Calu3 (cell line): ENCODE data around the gene SPTBN1. TPM values are rescaled to one million over a fixed set of nuclear protein-coding genes. Genes with fewer than 3 reads are reported as not detected.

Experiments used
- BruUV-seq: library from RNA; stranded (reverse); fragments of 400-500 nt; replicated peaks from 2 replicates; lab custom pipeline; 2021; lab: Mats Ljungman, UMichigan
- CTCF ChIA-PET: fragments of 300-600 bp; sonication (Branson Sonifier 250); formaldehyde crosslinking; loops from one replicate; lab custom pipeline; 2022; ENCODE audit warnings: antibody characterized with exemption; lab: Charles Lee
- DNase-seq: peaks from one replicate; pipeline ENCODE4 v3.0.0; 2022
- H3K27ac Mint-ChIP-seq: one replicate; pipeline ENCODE4 v1.8.0; 2022; ENCODE audit warnings: mixed read lengths; ENCODE audit not compliant: unreplicated experiment
- H3K27me3 Mint-ChIP-seq: one replicate; pipeline ENCODE4 v1.8.0; 2022; ENCODE audit warnings: mixed read lengths; ENCODE audit not compliant: unreplicated experiment
- H3K36me3 Mint-ChIP-seq: one replicate; pipeline ENCODE4 v1.8.0; 2022; ENCODE audit warnings: mild to moderate bottlenecking, moderate library complexity, mixed read lengths; ENCODE audit not compliant: insufficient read depth, unreplicated experiment
- H3K4me1 Mint-ChIP-seq: one replicate; pipeline ENCODE4 v1.8.0; 2022; ENCODE audit warnings: mild to moderate bottlenecking, low read depth, mixed read lengths; ENCODE audit not compliant: unreplicated experiment
- H3K4me3 Mint-ChIP-seq: one replicate; pipeline ENCODE4 v1.8.0; 2022; ENCODE audit warnings: mild to moderate bottlenecking, low read depth, moderate library complexity, mixed read lengths; ENCODE audit not compliant: unreplicated experiment
- H3K9me3 Mint-ChIP-seq: one replicate; pipeline ENCODE4 v1.8.0; 2022; ENCODE audit warnings: low read depth, mixed read lengths; ENCODE audit not compliant: unreplicated experiment
- CTCF ChIP-seq: fragments of 200-600 bp; IDR thresholded peaks from one replicate; pipeline ENCODE4 v1.8.0; 2022; ENCODE audit warnings: antibody characterized with exemption; ENCODE audit not compliant: unreplicated experiment
- intact Hi-C: fragments of 100-400 bp; cut with micrococcal nuclease; formaldehyde crosslinking; loops from one replicate; pipeline ENCODE4 v1.10.0; 2022; ENCODE audit not compliant: unreplicated experiment
- total RNA-seq: library from RNA; stranded (reverse); gene quantifications from 2 replicates; pipeline ENCODE4 v1.2.3, GENCODE V29; 2022

The SPTBN1 gene
- total RNA-seq, 1 experiment from 2014 or later = 611 TPM

- Mint-ChIP-seq H3K4me3 (peak overlapping the region; percentile 12), H3K36me3 (peaks cover 18% of the 10 kb centered on the region), H3K4me1 (peaks cover 79% of the 10 kb centered on the region), H3K9me3 (no peaks in the 10 kb centered on the region), H3K27ac (peak overlapping the region; percentile 85), H3K27me3 (no peaks in the 10 kb centered on the region)
- CTCF ChIA-PET = interaction anchor here (3.4 kb wide), 1 partner anchor 15 kb away, joined by 8 read pairs; no protein-coding TSS in a partner anchor
- BruUV-seq = no TSS peak
- DNase-seq = no peak
- intact Hi-C loops = loop anchor here (1.0 kb wide), 1 partner anchor 15 kb away; no protein-coding TSS in a partner anchor
- no peak for TF ChIP-seq CTCF
Measured at GRCh38 chr2:54546518-54546917, 90.4 kb downstream of the SPTBN1 start.

- intact Hi-C loops = loop anchor here (1.0 kb wide), 1 partner anchor 16 kb away; no protein-coding TSS in a partner anchor
- Mint-ChIP-seq H3K4me3 (peak overlapping the region; percentile 12), H3K27me3 (no peaks in the 10 kb centered on the region), H3K9me3 (no peaks in the 10 kb centered on the region), H3K4me1 (peaks cover 76% of the 10 kb centered on the region), H3K36me3 (peaks cover 18% of the 10 kb centered on the region), H3K27ac (peak overlapping the region; percentile 85)
- DNase-seq = no peak
- no peak for TF ChIP-seq CTCF
- BruUV-seq = no TSS peak
- CTCF ChIA-PET = interaction anchor here (0.9 to 3.4 kb wide), 2 partner anchors 12 to 15 kb away, joined by 3 to 8 read pairs; no protein-coding TSS in a partner anchor
Measured at GRCh38 chr2:54546923-54547720, 91.0 kb downstream of the SPTBN1 start.

GRCh38 chr2:54549430-54549829 lies 93.3 kb downstream of the SPTBN1 start:
- Mint-ChIP-seq H3K4me3 (peak overlapping the region; percentile 13), H3K4me1 (peaks cover 68% of the 10 kb centered on the region), H3K27ac (peak overlapping the region; percentile 74), H3K27me3 (no peaks in the 10 kb centered on the region), H3K36me3 (peaks cover 18% of the 10 kb centered on the region), H3K9me3 (no peaks in the 10 kb centered on the region)
- CTCF ChIA-PET = interaction anchor here (3.4 kb wide), 1 partner anchor 18 kb away, joined by 8 read pairs; no protein-coding TSS in a partner anchor
- no TSS peak for BruUV-seq
- no peak for DNase-seq
- intact Hi-C loops = no loop called here
- no peak for TF ChIP-seq CTCF

GRCh38 chr2:54549917-54550518 lies 93.9 kb downstream of the SPTBN1 start:
- peaks cover 74% of the 10 kb centered on the region for H3K4me1 Mint-ChIP-seq
- H3K27ac Mint-ChIP-seq = peak overlapping the region; percentile 74
- no peaks in the 10 kb centered on the region for H3K9me3 Mint-ChIP-seq
- DNase-seq = no peak
- BruUV-seq = no TSS peak
- peaks cover 18% of the 10 kb centered on the region for H3K36me3 Mint-ChIP-seq
- CTCF ChIA-PET = interaction anchor here (1.4 to 1.7 kb wide), 2 partner anchors 18 to 26 kb away, joined by 5 to 6 read pairs; no protein-coding TSS in a partner anchor
- no peak for TF ChIP-seq CTCF
- intact Hi-C loops = no loop called here
- H3K4me3 Mint-ChIP-seq = peak overlapping the region; percentile 13
- H3K27me3 Mint-ChIP-seq = no peaks in the 10 kb centered on the region
